Activated CD8-positive, alpha-beta T cell treated with anti-CD3 and anti-CD28 coated beads for 36 hours (primary cell): ENCODE data around the gene RPAP3. TPM values are rescaled to one million over a fixed set of nuclear protein-coding genes. Genes with fewer than 3 reads are reported as not detected.

Source experiments
- ATAC-seq: fragments of 200-7000 bp; cut with Tn5 transposase; one replicate; pipeline ENCODE4 v1.10.0; 2021; ENCODE audit warnings: mild to moderate bottlenecking, moderate library complexity
- CTCF ChIA-PET: fragments of 350-600 bp; sonication (Branson Sonifier 250); formaldehyde crosslinking; loops from one replicate; lab custom pipeline; 2021; ENCODE audit warnings: antibody characterized with exemption; lab: Charles Lee
- POLR2A ChIA-PET: fragments of 350-600 bp; sonication (Branson Sonifier 250); formaldehyde crosslinking; loops from one replicate; lab custom pipeline; 2021; ENCODE audit warnings: antibody characterized with exemption; lab: Charles Lee
- DNase-seq: peaks from one replicate; pipeline ENCODE4 v3.0.0-alpha.2; 2020
- H3K27ac Mint-ChIP-seq: one replicate; pipeline ENCODE4 v1.8.0; 2021; ENCODE audit warnings: mild to moderate bottlenecking, mixed read lengths
- H3K27me3 Mint-ChIP-seq: one replicate; pipeline ENCODE4 v1.8.0; 2021; ENCODE audit warnings: mixed read lengths
- H3K36me3 Mint-ChIP-seq: one replicate; pipeline ENCODE4 v1.8.0; 2021; ENCODE audit warnings: low read depth, mixed read lengths
- H3K4me1 Mint-ChIP-seq: one replicate; pipeline ENCODE4 v1.8.0; 2021; ENCODE audit warnings: low read depth, mixed read lengths
- H3K4me3 Mint-ChIP-seq: one replicate; pipeline ENCODE4 v1.8.0; 2021; ENCODE audit warnings: mild to moderate bottlenecking, moderate library complexity, mixed read lengths
- H3K9me3 Mint-ChIP-seq: one replicate; pipeline ENCODE4 v1.8.0; 2021; ENCODE audit warnings: mixed read lengths
- intact Hi-C: fragments of 100-400 bp; cut with micrococcal nuclease; formaldehyde crosslinking; loops from one replicate; pipeline ENCODE4 v1.10.0; 2022
- total RNA-seq, 2 experiments: library from RNA; stranded (reverse); gene quantifications; one replicate each; pipeline ENCODE4 v1.2.3, GENCODE V29; 2021
- TF ChIP-seq, protein P1 (sequence below): fragments of 200-600 bp; IDR thresholded peaks from one replicate; pipeline ENCODE4 v1.8.0; 2022; ENCODE audit warnings: antibody characterized with exemption, mild to moderate bottlenecking

Gene RPAP3
- total RNA-seq, 2 experiments from 2014 or later, result 42.0 to 42.5 TPM

DNA sequence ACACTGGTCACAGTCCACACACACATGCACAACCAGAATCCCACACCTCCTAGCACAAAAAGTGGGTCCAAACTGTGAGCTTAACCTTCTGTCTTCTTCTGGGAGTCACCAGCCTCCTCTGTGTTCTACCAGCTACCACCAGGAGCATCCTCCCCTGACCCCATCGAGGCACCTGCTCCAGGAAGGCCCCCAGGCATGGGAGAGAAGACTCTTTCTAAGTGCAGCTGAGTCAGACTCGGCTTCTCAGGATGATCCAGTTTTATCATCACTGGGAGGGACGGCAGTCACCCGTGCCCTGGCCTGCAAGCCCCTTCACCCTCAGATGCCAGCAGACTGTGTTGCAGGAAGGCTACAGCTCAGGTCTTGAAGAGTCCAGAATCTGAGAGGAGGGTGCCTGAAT, 27.3 kb upstream of the RPAP3 start:
- Mint-ChIP-seq H3K27me3 (no peaks in the 10 kb centered on the region), H3K9me3 (no peaks in the 10 kb centered on the region), H3K27ac (no peak overlapping the region), H3K4me3 (no peak overlapping the region), H3K4me1 (no peaks in the 10 kb centered on the region), H3K36me3 (no peaks in the 10 kb centered on the region)
- ATAC-seq (no peak), DNase-seq (no peak)
- ChIA-PET POLR2A (interaction anchor here (0.9 to 1.5 kb wide), 3 partner anchors 10 to 49 kb away, joined by 3 read pairs; no protein-coding TSS in a partner anchor), CTCF (interaction anchor here (0.6 to 5.3 kb wide), 7 partner anchors 9 to 172 kb away, joined by 3 to 54 read pairs (median 5); partner anchors contain the start of gene VDR)
- intact Hi-C loops, result no loop called here
- TF ChIP-seq, protein P1, sequence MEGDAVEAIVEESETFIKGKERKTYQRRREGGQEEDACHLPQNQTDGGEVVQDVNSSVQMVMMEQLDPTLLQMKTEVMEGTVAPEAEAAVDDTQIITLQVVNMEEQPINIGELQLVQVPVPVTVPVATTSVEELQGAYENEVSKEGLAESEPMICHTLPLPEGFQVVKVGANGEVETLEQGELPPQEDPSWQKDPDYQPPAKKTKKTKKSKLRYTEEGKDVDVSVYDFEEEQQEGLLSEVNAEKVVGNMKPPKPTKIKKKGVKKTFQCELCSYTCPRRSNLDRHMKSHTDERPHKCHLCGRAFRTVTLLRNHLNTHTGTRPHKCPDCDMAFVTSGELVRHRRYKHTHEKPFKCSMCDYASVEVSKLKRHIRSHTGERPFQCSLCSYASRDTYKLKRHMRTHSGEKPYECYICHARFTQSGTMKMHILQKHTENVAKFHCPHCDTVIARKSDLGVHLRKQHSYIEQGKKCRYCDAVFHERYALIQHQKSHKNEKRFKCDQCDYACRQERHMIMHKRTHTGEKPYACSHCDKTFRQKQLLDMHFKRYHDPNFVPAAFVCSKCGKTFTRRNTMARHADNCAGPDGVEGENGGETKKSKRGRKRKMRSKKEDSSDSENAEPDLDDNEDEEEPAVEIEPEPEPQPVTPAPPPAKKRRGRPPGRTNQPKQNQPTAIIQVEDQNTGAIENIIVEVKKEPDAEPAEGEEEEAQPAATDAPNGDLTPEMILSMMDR, result no peak

DNA sequence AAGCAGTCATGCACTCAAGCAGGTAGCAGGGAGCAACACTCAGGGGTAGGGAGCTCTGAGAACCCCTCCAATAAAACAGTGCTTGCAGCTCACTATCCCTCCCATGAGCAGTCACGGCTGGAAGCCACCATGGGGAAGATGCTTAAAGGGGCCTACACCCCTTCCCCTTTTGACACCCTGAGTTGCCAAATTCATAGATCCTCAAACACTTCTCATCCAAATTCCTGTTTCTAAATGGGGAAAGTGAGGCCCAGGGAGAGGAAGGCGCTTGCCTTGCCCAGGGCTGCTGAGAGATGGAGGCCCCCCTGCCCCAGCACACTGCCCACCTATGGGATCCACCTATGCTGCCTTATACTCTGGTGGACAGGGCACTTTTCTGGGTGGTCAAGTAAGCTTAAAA, 26.7 kb upstream of the RPAP3 start:
- DNase-seq (no peak), ATAC-seq (no peak)
- intact Hi-C loops, result no loop called here
- TF ChIP-seq, protein P1, result no peak
- Mint-ChIP-seq H3K36me3 (no peaks in the 10 kb centered on the region), H3K27ac (no peak overlapping the region), H3K27me3 (no peaks in the 10 kb centered on the region), H3K9me3 (no peaks in the 10 kb centered on the region), H3K4me1 (no peaks in the 10 kb centered on the region), H3K4me3 (no peak overlapping the region)
- CTCF ChIA-PET, result interaction anchor here (1.3 to 5.3 kb wide), 4 partner anchors 10 to 40 kb away, joined by 3 to 54 read pairs (median 27); no protein-coding TSS in a partner anchor
- POLR2A ChIA-PET, result interaction anchor here (0.8 to 2.0 kb wide), 2 partner anchors 10 to 29 kb away, joined by 3 to 6 read pairs; no protein-coding TSS in a partner anchor

DNA sequence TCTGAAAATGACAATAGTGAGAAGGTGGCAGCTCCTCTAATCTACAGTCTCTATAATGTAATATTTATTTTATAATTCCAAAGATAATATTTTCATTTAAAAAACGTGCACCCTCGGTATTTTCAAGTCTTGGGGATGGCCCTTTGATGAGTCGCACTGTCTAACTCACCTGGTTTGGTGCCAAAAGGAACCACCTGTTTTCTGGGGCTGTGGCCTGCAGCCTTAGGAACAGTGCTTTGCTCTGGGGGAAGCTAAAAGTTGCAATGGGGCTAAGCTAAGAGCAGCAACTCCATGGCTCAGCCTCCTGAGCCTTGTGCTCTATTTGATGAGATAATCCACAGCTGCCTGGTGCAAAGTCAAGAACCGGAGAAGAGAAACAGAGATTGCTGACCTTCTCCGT, 25.9 kb upstream of the RPAP3 start:
- Mint-ChIP-seq H3K27me3 (no peaks in the 10 kb centered on the region), H3K4me1 (no peaks in the 10 kb centered on the region), H3K27ac (no peak overlapping the region), H3K36me3 (no peaks in the 10 kb centered on the region), H3K9me3 (no peaks in the 10 kb centered on the region), H3K4me3 (no peak overlapping the region)
- ChIA-PET CTCF (interaction anchor here (0.8 to 5.3 kb wide), 3 partner anchors 10 to 35 kb away, joined by 3 to 54 read pairs (median 49); no protein-coding TSS in a partner anchor), POLR2A (interaction anchor here (0.8 to 2.0 kb wide), 2 partner anchors 11 to 30 kb away, joined by 3 to 6 read pairs; no protein-coding TSS in a partner anchor)
- intact Hi-C loops, result no loop called here
- TF ChIP-seq, protein P1, result no peak
- ATAC-seq (no peak), DNase-seq (no peak)

DNA sequence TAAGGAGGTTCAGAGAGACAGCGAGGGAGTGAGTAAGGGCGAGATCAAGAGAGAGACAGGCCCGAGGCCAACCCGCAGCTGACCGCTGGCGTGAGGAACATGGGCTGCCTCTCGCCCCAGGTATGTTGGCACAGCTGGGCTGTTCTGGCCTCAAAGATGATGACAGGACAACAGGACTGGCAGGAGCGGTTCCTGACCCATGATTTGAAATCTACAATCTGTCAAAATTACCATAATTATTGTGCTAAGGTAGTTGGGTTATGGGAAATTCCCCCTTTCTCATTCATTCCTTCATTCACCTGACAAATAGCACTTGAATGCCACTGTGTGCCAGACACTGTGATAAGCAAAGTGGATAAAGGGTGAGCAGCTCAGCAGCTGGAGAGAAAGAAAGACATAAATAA, 24.5 kb upstream of the RPAP3 start:
- no peaks in the 10 kb centered on the region for H3K27me3 Mint-ChIP-seq
- ChIA-PET CTCF (interaction anchor here (1.1 to 5.3 kb wide), 4 partner anchors 12 to 48 kb away, joined by 4 to 49 read pairs (median 6); no protein-coding TSS in a partner anchor), POLR2A (interaction anchor here (2.0 kb wide), 1 partner anchor 12 kb away, joined by 6 read pairs; no protein-coding TSS in a partner anchor)
- no peak overlapping the region for H3K4me3 Mint-ChIP-seq
- no peaks in the 10 kb centered on the region for H3K36me3 Mint-ChIP-seq
- H3K27ac Mint-ChIP-seq, result no peak overlapping the region
- no peaks in the 10 kb centered on the region for H3K9me3 Mint-ChIP-seq
- H3K4me1 Mint-ChIP-seq, result peaks cover 3% of the 10 kb centered on the region
- TF ChIP-seq, protein P1, result no peak
- intact Hi-C loops, result no loop called here
- no peak for ATAC-seq
- DNase-seq, result no peak

DNA sequence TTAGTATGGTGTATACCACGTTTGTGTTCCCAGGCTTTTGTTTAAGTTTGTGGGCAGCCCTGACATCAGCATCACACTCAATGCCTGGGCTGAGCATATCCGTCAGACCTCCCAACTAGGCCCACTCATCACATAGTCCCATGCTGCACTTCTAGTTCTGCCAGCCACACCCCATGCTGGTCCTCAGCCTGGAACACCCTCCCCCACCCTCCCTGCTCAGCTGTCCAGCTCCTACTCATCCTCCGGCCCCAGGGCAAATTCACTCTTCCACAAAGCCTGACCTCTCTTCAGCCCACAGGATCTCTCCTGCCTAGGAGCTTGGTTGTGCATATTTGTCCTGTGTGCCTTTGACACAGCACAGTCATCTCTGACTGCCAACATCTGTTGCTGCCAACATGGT, 23.4 kb upstream of the RPAP3 start:
- intact Hi-C loops, result no loop called here
- no peak for DNase-seq
- ATAC-seq, result no peak
- H3K27ac Mint-ChIP-seq, result no peak overlapping the region
- no peaks in the 10 kb centered on the region for H3K36me3 Mint-ChIP-seq
- H3K4me3 Mint-ChIP-seq, result no peak overlapping the region
- ChIA-PET POLR2A (no interaction called here), CTCF (interaction anchor here (1.9 kb wide), 1 partner anchor 49 kb away, joined by 4 read pairs; no protein-coding TSS in a partner anchor)
- TF ChIP-seq, protein P1, result no peak
- H3K27me3 Mint-ChIP-seq, result no peaks in the 10 kb centered on the region
- H3K4me1 Mint-ChIP-seq, result peaks cover 3% of the 10 kb centered on the region
- H3K9me3 Mint-ChIP-seq, result no peaks in the 10 kb centered on the region
